GM12878 (cell line): Measurements from ENCODE around the gene ATP6V0A1. TPM values are rescaled to one million over a fixed set of nuclear protein-coding genes. Genes with fewer than 3 reads are reported as not detected.

Experiments
- ATAC-seq: fragments of 200-7000 bp; cut with Tn5 transposase; 3 replicates; pipeline ENCODE4 v1.9.1; 2020; ENCODE audit warnings: mild to moderate bottlenecking, moderate library complexity
- BruUV-seq: library from RNA; stranded (reverse); fragments of 400-500 nt; replicated peaks from 2 replicates; lab custom pipeline; 2021; lab: Mats Ljungman, UMichigan
- CTCF ChIA-PET: fragments of 300-600 bp; sonication (Branson Sonifier 250); formaldehyde crosslinking; extraction: SDS; loops from one replicate; lab custom pipeline; 2021; ENCODE audit warnings: inconsistent platforms; lab: Yijun Ruan, JAX
- POLR2A ChIA-PET: fragments of 350-600 bp; formaldehyde crosslinking; extraction: SDS; loops from one replicate; lab custom pipeline; 2021; ENCODE audit warnings: inconsistent platforms; lab: Charles Lee
- RAD21 ChIA-PET: fragments of 300-600 bp; sonication (Branson Sonifier 250); formaldehyde crosslinking; loops from one replicate; lab custom pipeline; 2023; ENCODE audit warnings: antibody characterized with exemption; ENCODE audit not compliant: unreplicated experiment; lab: Charles Lee
- SMC1A ChIA-PET: fragments of 300-600 bp; sonication (Branson Sonifier 250); formaldehyde crosslinking; loops from one replicate; lab custom pipeline; 2023; ENCODE audit not compliant: unreplicated experiment, uncharacterized antibody; lab: Charles Lee
- DNase-seq: peaks from one replicate; pipeline ENCODE4 v3.0.0-alpha.2; 2011; ENCODE audit warnings: low read depth, low spot score
- FAIRE-seq: peaks from 3 replicates; lab custom pipeline; 2011; peaks lifted over from hg19 to GRCh38; lab: Jason Lieb, UNC
- H2AFZ ChIP-seq: 2 replicates; pipeline ENCODE4 v1.6.0; 2011; ENCODE audit warnings: low read depth, low read length, control low read depth; ENCODE audit not compliant: control insufficient read depth
- H3K27ac ChIP-seq: 2 replicates; pipeline ENCODE4 v1.5.1; 2011; ENCODE audit warnings: control low read depth; ENCODE audit not compliant: control insufficient read depth, insufficient read depth
- H3K27me3 ChIP-seq, 2 experiments: replicated peaks in 1 of 2; 2 replicates each; pipeline versions ENCODE4 v1.6.0 to v1.6.1; 2011; ENCODE audit warnings: low read length in 1 of 2; ENCODE audit not compliant: control insufficient read depth in 2 of 2, insufficient read depth in 2 of 2
- H3K36me3 ChIP-seq, 2 experiments: 2 replicates each; pipeline ENCODE4 v1.5.1; 2011; ENCODE audit warnings: low read length in 1 of 2; ENCODE audit not compliant: control insufficient read depth in 2 of 2, insufficient read depth in 2 of 2
- H3K4me1 ChIP-seq: 2 replicates; pipeline ENCODE4 v1.6.1; 2011; ENCODE audit warnings: mild to moderate bottlenecking, low read length, moderate library complexity, mixed read lengths; ENCODE audit not compliant: control insufficient read depth, insufficient read depth
- H3K4me2 ChIP-seq: 2 replicates; pipeline ENCODE4 v1.6.0; 2011; ENCODE audit warnings: control low read depth; ENCODE audit not compliant: control insufficient read depth, insufficient read depth
- H3K4me3 ChIP-seq: fragments of 200-600 bp; sonication (generic); 2 replicates; pipeline ENCODE4 v1.5.1; 2016
- H3K79me2 ChIP-seq: 2 replicates; pipeline ENCODE4 v1.6.0; 2011; ENCODE audit warnings: low read length; ENCODE audit not compliant: control insufficient read depth, insufficient read depth
- H3K9ac ChIP-seq: 2 replicates; pipeline ENCODE4 v1.8.0; 2011; ENCODE audit warnings: low read length, control low read depth, mixed read lengths; ENCODE audit not compliant: control insufficient read depth, insufficient read depth
- H3K9me3 ChIP-seq: replicated peaks from 3 replicates; pipeline ENCODE4 v1.5.1; 2011; ENCODE audit warnings: mild to moderate bottlenecking, low read length; ENCODE audit not compliant: control insufficient read depth, insufficient read depth
- H4K20me1 ChIP-seq: 2 replicates; pipeline ENCODE4 v1.6.0; 2011; ENCODE audit not compliant: control insufficient read depth, insufficient read depth
- ESRRA ChIP-seq: IDR thresholded peaks from 2 replicates; pipeline ENCODE4 v1.6.1; 2012; ENCODE audit warnings: mild to moderate bottlenecking, low read length, improper control_type of control experiment
- JUND ChIP-seq: IDR thresholded peaks from 2 replicates; pipeline ENCODE4 v1.6.1; 2012; ENCODE audit warnings: low read depth, mild to moderate bottlenecking, low read length, improper control_type of control experiment, moderate library complexity
- NR2F1 ChIP-seq: fragments of 450-650 bp; conservative IDR thresholded peaks from 2 replicates; pipeline ENCODE4 v1.6.1; 2017; ENCODE audit warnings: mild to moderate bottlenecking
- RFX5 ChIP-seq: IDR thresholded peaks from 2 replicates; pipeline ENCODE4 v1.6.1; 2011; ENCODE audit warnings: low read depth, low read length, improper control_type of control experiment
- SKIL ChIP-seq: fragments of 450-650 bp; IDR thresholded peaks from 2 replicates; pipeline ENCODE4 v1.6.1; 2017; ENCODE audit warnings: mild to moderate bottlenecking, low read depth, inconsistent platforms; ENCODE audit not compliant: poor library complexity, severe bottlenecking
- SMARCA5 ChIP-seq: fragments of 450-650 bp; IDR thresholded peaks from 2 replicates; pipeline ENCODE4 v1.6.1; 2017; ENCODE audit warnings: mild to moderate bottlenecking
- SRF ChIP-seq, 2 experiments: IDR thresholded peaks; 2 replicates each; pipeline ENCODE4 v1.6.1; 2011; ENCODE audit warnings: low read depth in 2 of 2, low read length in 2 of 2, mild to moderate bottlenecking in 1 of 2, moderate library complexity in 1 of 2
- SUZ12 ChIP-seq: fragments of 200-600 bp; sonication (generic); IDR thresholded peaks from one replicate; pipeline ENCODE4 v1.6.1; 2018; ENCODE audit warnings: antibody characterized with exemption, mild to moderate bottlenecking; ENCODE audit not compliant: unreplicated experiment
- TBL1XR1 ChIP-seq: IDR thresholded peaks from 2 replicates; pipeline ENCODE4 v1.6.1; 2012; ENCODE audit warnings: low read depth, low read length, improper control_type of control experiment
- USF1 ChIP-seq: IDR thresholded peaks from 2 replicates; pipeline ENCODE4 v1.6.1; 2011; ENCODE audit warnings: borderline replicate concordance, low read depth, mild to moderate bottlenecking, moderate library complexity, mixed read lengths, low read length; ENCODE audit not compliant: insufficient read depth; ENCODE audit errors: extremely low read length
- USF2 ChIP-seq: IDR thresholded peaks from 2 replicates; pipeline ENCODE4 v1.6.1; 2011; ENCODE audit warnings: low read depth, low read length, improper control_type of control experiment, borderline replicate concordance
- YY1 ChIP-seq: IDR thresholded peaks from 2 replicates; pipeline ENCODE4 v1.6.1; 2011; ENCODE audit warnings: low read depth, mild to moderate bottlenecking, low read length
- ZNF687 ChIP-seq: fragments of 450-650 bp; IDR thresholded peaks from 2 replicates; pipeline ENCODE4 v1.6.1; 2017; ENCODE audit warnings: mild to moderate bottlenecking, moderate library complexity
- ZSCAN29 ChIP-seq: fragments of 450-650 bp; IDR thresholded peaks from 2 replicates; pipeline ENCODE4 v1.6.1; 2017; ENCODE audit warnings: mild to moderate bottlenecking, moderate library complexity
- WGBS: methylation state at CpG from one replicate; pipeline ENCODE4 v1.1.6; 2016; ENCODE audit warnings: low lambda C conversion rate; ENCODE audit not compliant: insufficient replicate concordance, insufficient coverage; ENCODE audit errors: missing lambda C conversion rate; 5-methylcytosine and 5-hydroxymethylcytosine counted together
- in situ Hi-C: fragments of 300-500 bp; cut with MboI; formaldehyde crosslinking; loops from 9 replicates; pipeline ENCODE4 v1.14.3; 2018; ENCODE audit warnings: mixed read lengths
- intact Hi-C: fragments of 100-400 bp; cut with micrococcal nuclease; formaldehyde crosslinking; loops from one replicate; pipeline ENCODE4 v1.14.2; 2022; ENCODE audit not compliant: unreplicated experiment
- polyA plus RNA-seq, 11 experiments: library from polyadenylated mRNA; depleted of rRNA in 4 of 11; unstranded in 6 of 11; stranded (reverse) in 5 of 11; fragments of >200 nt; fragmentation: Nextera tagmentation in 4 of 11; fragmentation: Illumina TruSeq in 1 of 11; extraction: Ambion mirVana in 4 of 11; extraction: Trizol in 1 of 11; gene quantifications; 1 replicate in 1 of 11; 2 replicates in 10 of 11; pipeline versions ENCODE4 v1.2.1 to v1.2.3, GENCODE V29; 2011 to 2016; ENCODE audit warnings: inconsistent platforms in 2 of 11, missing spikeins in 2 of 11, low read depth in 1 of 11
- total RNA-seq, 4 experiments: library from RNA; depleted of rRNA in 3 of 4; stranded (reverse); fragments of >200 nt in 3 of 4; fragmentation: Illumina TruSeq in 1 of 4; extraction: Trizol in 1 of 4; gene quantifications; 2 replicates each; pipeline versions ENCODE4 v1.2.1 to v1.2.3, GENCODE V29; 2013 to 2021

The ATP6V0A1 gene
- total and polyA plus RNA-seq, 10 of the 15 experiments (the other 5 are each of a cell fraction or from before 2014, with no cell fraction given) = 3.0 to 76.6 (median 30.9) TPM

- TF ChIP-seq ZNF687 (no peak), USF2 (no peak), ZSCAN29 (no peak), SMARCA5 (no peak)
Observed at GRCh38 chr17:42526031-42526444, 67.4 kb downstream of the ATP6V0A1 start (continued).

- POLR2A ChIA-PET = interaction anchor here (0.6 to 0.7 kb wide), 3 partner anchors 86 to 104 kb away, joined by 5 to 8 read pairs (median 8); no protein-coding TSS in a partner anchor
- no peak for ATAC-seq
- TF ChIP-seq NR2F1 = no peak
- no peak for TF ChIP-seq JUND
- no peak for TF ChIP-seq SKIL
- TF ChIP-seq USF1 = no peak
- no peak for TF ChIP-seq TBL1XR1
- TF ChIP-seq SRF (IDR thresholded peaks at IDR 0.05; ENCODE audit: low read depth in 2 of 2, low read length in 2 of 2) = no peak
- TF ChIP-seq RFX5 = no peak
- TF ChIP-seq YY1 = no peak
- TF ChIP-seq ESRRA = no peak
- TF ChIP-seq SUZ12 = no peak
Observed at GRCh38 chr17:42527932-42528331, 69.3 kb downstream of the ATP6V0A1 start.

More at GRCh38 chr17:42527932-42528331, 69.3 kb downstream of the ATP6V0A1 start:
- Histone ChIP-seq H4K20me1 (no peaks in the 10 kb centered on the region), H3K4me1 (peaks cover 22% of the 10 kb centered on the region), H3K4me3 (no peak overlapping the region), H3K36me3 (no peaks in the 10 kb centered on the region; a peak in 1 of 4 replicates), H3K9ac (no peak overlapping the region), H3K79me2 (no peaks in the 10 kb centered on the region), H3K27me3 (no peaks in the 10 kb centered on the region), H3K4me2 (no peak overlapping the region), H3K9me3 (no peaks in the 10 kb centered on the region), H2AFZ (no peak overlapping the region), H3K27ac (no peak overlapping the region)
- in situ Hi-C loops (loop anchor here (5.0 kb wide), 1 partner anchor 206 kb away; no protein-coding TSS in a partner anchor), intact Hi-C loops (loop anchor here (1.0 to 2.0 kb wide), 2 partner anchors 100 to 205 kb away; no protein-coding TSS in a partner anchor)
- SMC1A ChIA-PET = interaction anchor here (0.6 to 1.6 kb wide), 18 partner anchors 8 to 306 kb away, joined by 3 to 19 read pairs (median 4); partner anchors contain the start of genes NAGLU and STAT3
- FAIRE-seq (no peak), DNase-seq (no peak)
- RAD21 ChIA-PET = interaction anchor here (0.6 to 1.8 kb wide), 19 partner anchors 8 to 236 kb away, joined by 3 to 13 read pairs (median 4); partner anchors contain the start of genes CAVIN1, NAGLU and STAT3
- WGBS = 76% methylated on average over 6 of the region's 6 CpGs
- CTCF ChIA-PET = interaction anchor here (0.5 to 4.1 kb wide), 40 partner anchors 9 to 346 kb away, joined by 3 to 32 read pairs (median 5); partner anchors contain the start of gene STAT3
- no TSS peak for BruUV-seq
